ENCODE results near the gene SHKBP1. TPM values are rescaled to one million over a fixed set of nuclear protein-coding genes. Genes with fewer than 3 reads are reported as not detected.

Gene SHKBP1
- 16.3 and 18.9 TPM in 2 replicates for total RNA-seq

DNA sequence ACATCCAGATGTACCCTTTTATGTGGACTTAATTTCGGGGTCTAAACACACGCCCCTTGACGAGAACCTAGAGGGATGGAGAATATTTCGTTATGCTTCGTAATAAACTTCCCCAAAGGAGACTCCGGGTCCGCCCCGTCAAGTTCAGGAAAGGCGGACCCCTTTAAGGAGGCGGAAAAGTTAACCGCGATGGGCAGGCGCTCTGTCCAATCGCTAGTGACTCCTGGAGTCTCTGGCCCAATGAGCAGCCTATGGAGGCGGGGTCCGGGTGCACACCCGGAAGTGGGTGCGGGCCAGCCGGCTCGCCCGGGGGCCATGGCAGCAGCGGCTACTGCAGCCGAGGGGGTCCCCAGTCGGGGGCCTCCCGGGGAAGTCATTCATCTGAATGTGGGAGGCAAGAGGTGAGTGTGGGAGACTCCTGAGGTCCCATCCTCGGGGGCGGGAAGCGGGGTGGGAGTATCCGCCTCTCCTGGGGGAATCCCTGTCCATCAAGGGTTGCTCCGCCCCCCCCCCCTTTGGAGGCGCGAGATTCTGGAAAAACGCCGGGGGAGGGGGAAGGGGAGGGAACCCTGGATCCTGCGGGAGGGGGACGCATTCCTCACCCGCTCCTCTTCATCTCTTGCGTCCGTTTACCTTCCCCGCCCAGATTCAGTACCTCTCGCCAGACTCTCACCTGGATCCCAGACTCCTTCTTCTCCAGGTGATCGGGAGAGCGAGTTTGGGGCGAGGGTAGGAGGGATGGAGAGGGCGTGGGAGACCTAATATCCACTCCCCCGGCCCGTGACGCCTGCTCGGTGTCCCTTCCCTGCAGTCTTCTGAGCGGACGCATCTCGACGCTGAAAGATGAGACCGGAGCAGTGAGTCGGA, at the start of gene SHKBP1:
TSS of gene SHKBP1 (plus strand) at position 289 of the 867 bp plus-strand sequence. CDS start at position 316, 27 bp downstream.
- no peaks in the 10 kb centered on the region for H3K9me3 ChIP-seq (ENCODE audit: low read depth, low read length)
- H2AFZ ChIP-seq (ENCODE audit: low read length): peak within 1 kb of the TSS; percentile 89
- H3K27me3 ChIP-seq (ENCODE audit: insufficient read depth, low read length): no peaks in the 10 kb centered on the region
- H4K20me1 ChIP-seq (ENCODE audit: insufficient read depth, low read length): no peaks in the 10 kb centered on the region
- H3K36me3 ChIP-seq (ENCODE audit: insufficient read depth, low read length): peaks cover 27% of the 10 kb centered on the region
- H3K79me2 ChIP-seq (ENCODE audit: insufficient read depth, low read length): peaks cover 13% of the 10 kb centered on the region
- H3K4me1 ChIP-seq (ENCODE audit: insufficient read depth, low read length): peaks cover 8% of the 10 kb centered on the region
- DNase-seq (ENCODE audit: insufficient read length, low spot score, missing footprints): peak; percentile 100
- H3K27ac ChIP-seq (ENCODE audit: low read depth, low read length): peak within 1 kb of the TSS; percentile 75
- TF ChIP-seq, protein P1, sequence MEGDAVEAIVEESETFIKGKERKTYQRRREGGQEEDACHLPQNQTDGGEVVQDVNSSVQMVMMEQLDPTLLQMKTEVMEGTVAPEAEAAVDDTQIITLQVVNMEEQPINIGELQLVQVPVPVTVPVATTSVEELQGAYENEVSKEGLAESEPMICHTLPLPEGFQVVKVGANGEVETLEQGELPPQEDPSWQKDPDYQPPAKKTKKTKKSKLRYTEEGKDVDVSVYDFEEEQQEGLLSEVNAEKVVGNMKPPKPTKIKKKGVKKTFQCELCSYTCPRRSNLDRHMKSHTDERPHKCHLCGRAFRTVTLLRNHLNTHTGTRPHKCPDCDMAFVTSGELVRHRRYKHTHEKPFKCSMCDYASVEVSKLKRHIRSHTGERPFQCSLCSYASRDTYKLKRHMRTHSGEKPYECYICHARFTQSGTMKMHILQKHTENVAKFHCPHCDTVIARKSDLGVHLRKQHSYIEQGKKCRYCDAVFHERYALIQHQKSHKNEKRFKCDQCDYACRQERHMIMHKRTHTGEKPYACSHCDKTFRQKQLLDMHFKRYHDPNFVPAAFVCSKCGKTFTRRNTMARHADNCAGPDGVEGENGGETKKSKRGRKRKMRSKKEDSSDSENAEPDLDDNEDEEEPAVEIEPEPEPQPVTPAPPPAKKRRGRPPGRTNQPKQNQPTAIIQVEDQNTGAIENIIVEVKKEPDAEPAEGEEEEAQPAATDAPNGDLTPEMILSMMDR (IDR thresholded peaks at IDR 0.05; ENCODE audit: extremely low read depth, low read depth, low read length): no peak
- H3K4me3 ChIP-seq (ENCODE audit: insufficient read depth, low read length): peak within 1 kb of the TSS; percentile 85
- H3K4me2 ChIP-seq (ENCODE audit: insufficient read depth, low read length): peak within 1 kb of the TSS; percentile 88

DNA sequence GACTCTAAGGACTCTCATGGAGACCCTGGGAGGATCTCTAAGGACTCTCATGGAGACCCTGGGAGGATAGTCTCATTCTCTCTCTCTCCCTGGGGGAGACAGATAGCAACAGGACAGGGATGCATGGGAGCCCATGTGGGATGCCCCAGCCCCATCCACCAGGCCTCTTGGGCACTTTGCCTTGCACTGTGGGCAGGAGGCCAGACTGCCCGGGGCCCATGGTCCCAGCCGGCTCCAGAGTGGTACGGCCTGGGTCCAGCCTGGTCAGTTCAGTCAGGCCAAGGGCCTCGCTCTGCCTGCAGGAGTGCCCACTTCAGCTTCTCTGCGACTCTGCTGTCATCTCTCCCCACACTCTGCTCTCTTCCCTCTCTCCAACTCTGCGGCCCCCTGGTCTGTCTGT, 48.6 kb upstream of the SHKBP1 start:
- Histone ChIP-seq H3K79me2 (ENCODE audit: insufficient read depth, low read length) (no peaks in the 10 kb centered on the region), H3K27me3 (ENCODE audit: insufficient read depth, low read length) (peaks cover 15% of the 10 kb centered on the region), H3K36me3 (ENCODE audit: insufficient read depth, low read length) (no peaks in the 10 kb centered on the region), H3K27ac (ENCODE audit: low read depth, low read length) (no peak overlapping the region), H3K4me1 (ENCODE audit: insufficient read depth, low read length) (peaks cover 6% of the 10 kb centered on the region), H2AFZ (ENCODE audit: low read length) (no peak overlapping the region), H4K20me1 (ENCODE audit: insufficient read depth, low read length) (no peaks in the 10 kb centered on the region), H3K4me2 (ENCODE audit: insufficient read depth, low read length) (no peak overlapping the region), H3K9me3 (ENCODE audit: low read depth, low read length) (no peaks in the 10 kb centered on the region), H3K4me3 (ENCODE audit: insufficient read depth, low read length) (no peak overlapping the region)
- TF ChIP-seq, protein P1 (IDR thresholded peaks at IDR 0.05; ENCODE audit: extremely low read depth, low read depth, low read length): no peak
- DNase-seq (ENCODE audit: insufficient read length, low spot score, missing footprints): peak; percentile 87

DNA sequence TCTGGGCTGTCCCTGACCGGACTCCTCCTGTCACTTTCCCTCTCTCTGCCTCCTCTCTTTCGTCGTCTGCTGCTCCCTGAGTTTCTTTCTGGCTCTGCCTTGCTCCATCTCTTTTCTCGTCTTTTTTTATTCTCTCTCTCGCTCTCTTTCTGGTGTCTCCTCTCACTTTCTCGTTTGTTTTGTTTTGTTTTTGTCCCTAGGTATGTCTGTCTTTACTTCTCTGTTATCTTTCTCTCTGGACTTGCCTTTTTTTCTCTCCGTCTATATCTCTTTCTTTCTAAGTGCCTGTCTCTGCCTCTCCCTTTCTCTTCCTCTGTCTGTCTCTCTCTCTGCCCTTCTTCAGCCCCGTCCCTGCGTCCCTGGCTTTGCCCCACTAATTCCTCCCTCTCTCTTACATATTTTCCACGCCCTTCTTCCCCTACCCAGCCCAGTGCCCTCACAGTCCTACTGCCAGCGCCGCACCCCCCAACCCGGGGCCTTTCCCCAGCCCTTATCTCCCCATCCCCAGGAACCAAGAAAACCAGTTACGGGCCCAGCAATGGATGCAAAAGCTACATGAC, 48.1 kb upstream of the SHKBP1 start:
- H2AFZ ChIP-seq (ENCODE audit: low read length): peak overlapping the region; percentile 65

More for the DNA sequence above, 48.1 kb upstream of the SHKBP1 start:
- H3K27me3 ChIP-seq (ENCODE audit: insufficient read depth, low read length): peaks cover 15% of the 10 kb centered on the region
- peak overlapping the region; percentile 73 for H3K4me3 ChIP-seq (ENCODE audit: insufficient read depth, low read length)
- peak; percentile 13 for DNase-seq (ENCODE audit: insufficient read length, low spot score, missing footprints)
- H3K36me3 ChIP-seq (ENCODE audit: insufficient read depth, low read length): no peaks in the 10 kb centered on the region
- H3K4me1 ChIP-seq (ENCODE audit: insufficient read depth, low read length): peaks cover 6% of the 10 kb centered on the region
- H4K20me1 ChIP-seq (ENCODE audit: insufficient read depth, low read length): no peaks in the 10 kb centered on the region
- H3K27ac ChIP-seq (ENCODE audit: low read depth, low read length): no peak overlapping the region
- TF ChIP-seq, protein P1 (IDR thresholded peaks at IDR 0.05; ENCODE audit: extremely low read depth, low read depth, low read length): no peak
- no peaks in the 10 kb centered on the region for H3K9me3 ChIP-seq (ENCODE audit: low read depth, low read length)
- no peaks in the 10 kb centered on the region for H3K79me2 ChIP-seq (ENCODE audit: insufficient read depth, low read length)
- H3K4me2 ChIP-seq (ENCODE audit: insufficient read depth, low read length): peak overlapping the region; percentile 92
